Measurements from ENCODE around the gene KPNA1. TPM values are rescaled to one million over a fixed set of nuclear protein-coding genes. Genes with fewer than 3 reads are reported as not detected.

The KPNA1 gene
- total RNA-seq, 4 donors from 2014 or later = 8.6 to 108 (median 30.2) TPM

GRCh38 chr3:122421836-122422235 lies 92.9 kb downstream of the KPNA1 start:
- intact Hi-C loops (cut with DNase I; ENCODE audit: low total_unique reads) (no loop called here), in situ Hi-C loops (cut with MboI; ENCODE audit: low pct_ligation_motif_present in 1 of 4, low pct_unique_long_range_greater_than_20kb in 1 of 4, low sequenced_read_pairs in 3 of 4) (loop anchor here in 1 of 4 donors (25.0 kb wide), 1 partner anchor 265 kb away; the partner anchor contains the start of gene PARP14)
- WGBS, 2 donors (ENCODE audit: low coverage in 1 of 2) = 93% methylated on average over 2 of the region's 2 CpGs
- no peak for TF ChIP-seq POLR2AphosphoS5 (IDR thresholded peaks at IDR 0.05)
- no peak for TF ChIP-seq EP300 (IDR thresholded peaks at IDR 0.05; ENCODE audit: low read depth)
- TF ChIP-seq POLR2A (IDR thresholded peaks at IDR 0.05) = no peak
- TF ChIP-seq, protein P1, sequence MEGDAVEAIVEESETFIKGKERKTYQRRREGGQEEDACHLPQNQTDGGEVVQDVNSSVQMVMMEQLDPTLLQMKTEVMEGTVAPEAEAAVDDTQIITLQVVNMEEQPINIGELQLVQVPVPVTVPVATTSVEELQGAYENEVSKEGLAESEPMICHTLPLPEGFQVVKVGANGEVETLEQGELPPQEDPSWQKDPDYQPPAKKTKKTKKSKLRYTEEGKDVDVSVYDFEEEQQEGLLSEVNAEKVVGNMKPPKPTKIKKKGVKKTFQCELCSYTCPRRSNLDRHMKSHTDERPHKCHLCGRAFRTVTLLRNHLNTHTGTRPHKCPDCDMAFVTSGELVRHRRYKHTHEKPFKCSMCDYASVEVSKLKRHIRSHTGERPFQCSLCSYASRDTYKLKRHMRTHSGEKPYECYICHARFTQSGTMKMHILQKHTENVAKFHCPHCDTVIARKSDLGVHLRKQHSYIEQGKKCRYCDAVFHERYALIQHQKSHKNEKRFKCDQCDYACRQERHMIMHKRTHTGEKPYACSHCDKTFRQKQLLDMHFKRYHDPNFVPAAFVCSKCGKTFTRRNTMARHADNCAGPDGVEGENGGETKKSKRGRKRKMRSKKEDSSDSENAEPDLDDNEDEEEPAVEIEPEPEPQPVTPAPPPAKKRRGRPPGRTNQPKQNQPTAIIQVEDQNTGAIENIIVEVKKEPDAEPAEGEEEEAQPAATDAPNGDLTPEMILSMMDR (IDR thresholded peaks at IDR 0.05) = no peak
- DNase-seq = no peak
- no peak overlapping the region for H3K27ac ChIP-seq
- no peaks in the 10 kb centered on the region for H3K9me3 ChIP-seq
- no peak overlapping the region for H3K4me3 ChIP-seq
- peaks cover 0 to 32% (median 7%) of the 10 kb centered on the region in 4 donors for H3K36me3 ChIP-seq
- peaks cover 6 to 10% (median 8%) of the 10 kb centered on the region in 4 donors for H3K4me1 ChIP-seq
- H3K27me3 ChIP-seq = no peaks in the 10 kb centered on the region

GRCh38 chr3:122421101-122421500 lies 93.6 kb downstream of the KPNA1 start:
- Histone ChIP-seq H3K4me1 (peaks cover 7 to 11% (median 9%) of the 10 kb centered on the region in 4 donors), H3K36me3 (peaks cover 0 to 25% (median 3%) of the 10 kb centered on the region in 4 donors), H3K4me3 (no peak overlapping the region), H3K27me3 (no peaks in the 10 kb centered on the region), H3K27ac (no peak overlapping the region), H3K9me3 (no peaks in the 10 kb centered on the region)
- intact Hi-C loops (cut with DNase I; ENCODE audit: low total_unique reads) (no loop called here), in situ Hi-C loops (cut with MboI; ENCODE audit: low pct_ligation_motif_present in 1 of 4, low pct_unique_long_range_greater_than_20kb in 1 of 4, low sequenced_read_pairs in 3 of 4) (loop anchor here in 1 of 4 donors (25.0 kb wide), 1 partner anchor 266 kb away; the partner anchor contains the start of gene PARP14)
- WGBS, 2 donors (ENCODE audit: low coverage in 1 of 2) = 91 to 100% methylated on average over 1 to 4 of the region's 4 CpGs
- TF ChIP-seq EP300 (IDR thresholded peaks at IDR 0.05; ENCODE audit: low read depth) (no peak), POLR2AphosphoS5 (IDR thresholded peaks at IDR 0.05) (no peak), POLR2A (IDR thresholded peaks at IDR 0.05) (no peak)
- TF ChIP-seq, protein P1 (IDR thresholded peaks at IDR 0.05) = no peak
- DNase-seq = no peak

GRCh38 chr3:122416966-122417365 lies 97.8 kb downstream of the KPNA1 start:
- 0 to 56% methylated on average over 1 to 14 of the region's 14 CpGs for WGBS, 2 donors (ENCODE audit: low coverage in 1 of 2)
- in situ Hi-C loops (cut with MboI; ENCODE audit: low pct_ligation_motif_present in 1 of 4, low pct_unique_long_range_greater_than_20kb in 1 of 4, low sequenced_read_pairs in 3 of 4) (loop anchor here in 1 of 4 donors (25.0 kb wide), 1 partner anchor 270 kb away; the partner anchor contains the start of gene PARP14), intact Hi-C loops (cut with DNase I; ENCODE audit: low total_unique reads) (no loop called here)
- Histone ChIP-seq H3K4me1 (peaks cover 7 to 36% (median 19%) of the 10 kb centered on the region in 4 donors), H3K9me3 (no peaks in the 10 kb centered on the region), H3K4me3 (peak overlapping the region; percentile 30 to 81 (median 60)), H3K36me3 (peaks cover 0 to under 1% (median 0%) of the 10 kb centered on the region in 4 donors), H3K27ac (peak overlapping the region; percentile 86 to 92 (median 90)), H3K27me3 (no peaks in the 10 kb centered on the region)
- DNase-seq = no peak
- TF ChIP-seq, protein P1 (IDR thresholded peaks at IDR 0.05) = peak in 1 of 5 experiments; percentile 10
- TF ChIP-seq POLR2A (IDR thresholded peaks at IDR 0.05) = no peak

DNA sequence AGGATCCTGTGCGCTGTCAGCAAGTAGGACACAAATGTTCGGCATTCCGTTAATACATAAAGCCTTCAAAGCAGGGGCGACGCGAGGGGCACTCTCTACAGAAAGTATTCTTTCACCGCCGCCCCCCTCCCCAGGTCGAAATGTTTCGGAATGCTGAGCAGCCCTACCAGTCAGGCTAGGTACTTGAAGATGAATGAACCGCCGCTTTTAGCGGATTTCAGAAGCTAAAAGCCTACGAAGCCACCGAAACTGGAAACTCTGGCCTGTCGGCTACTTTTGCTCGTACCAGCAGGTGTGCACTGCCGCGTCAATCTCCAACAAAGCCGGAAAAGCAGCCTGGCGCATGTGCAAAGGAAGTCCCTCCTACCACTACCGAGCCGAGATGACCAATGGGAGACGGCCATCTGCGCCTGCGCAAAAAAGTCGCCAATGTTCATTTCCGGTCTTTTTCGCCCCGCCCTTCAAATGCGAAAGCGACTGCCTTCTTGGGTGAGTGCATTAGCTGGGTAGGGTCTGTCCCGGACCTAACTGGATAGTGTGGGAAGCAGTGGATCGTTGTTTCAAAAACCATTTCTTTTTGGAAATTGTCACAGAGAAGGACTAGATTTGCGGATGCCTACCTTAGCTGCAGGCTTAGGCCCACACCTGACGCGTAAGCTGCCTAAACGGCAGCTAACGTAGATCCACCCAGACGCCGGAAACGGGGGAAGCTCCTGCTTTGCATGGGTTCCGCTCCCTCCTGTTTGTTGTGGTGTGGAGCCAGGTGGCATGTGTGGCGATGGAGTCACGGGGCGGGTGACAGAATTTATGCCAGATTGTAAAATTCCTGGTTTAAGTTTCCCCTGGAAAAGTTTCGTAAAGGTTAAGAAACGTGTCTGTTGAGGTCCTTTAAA lies 98.7 kb downstream of the KPNA1 start, which contains the start of gene WDR5B:
Gene WDR5B, minus strand, starts transcription at position 301 of the 893 bp plus-strand sequence. CDS start 534 bp downstream, outside the sequence.
- TF ChIP-seq, protein P1 (IDR thresholded peaks at IDR 0.05) = peak in 3 of 5 experiments; percentile 18 to 39 (median 23)
- TF ChIP-seq EP300 (IDR thresholded peaks at IDR 0.05; ENCODE audit: low read depth) (no peak), POLR2AphosphoS5 (IDR thresholded peaks at IDR 0.05) (peak; percentile 85 to 93 (median 91)), POLR2A (IDR thresholded peaks at IDR 0.05) (peak; percentile 88)
- H3K4me1 ChIP-seq = peaks cover 7 to 36% (median 19%) of the 10 kb centered on the region in 4 donors
- no peaks in the 10 kb centered on the region for H3K27me3 ChIP-seq
- H3K4me3 ChIP-seq = peak within 1 kb of the TSS; percentile 54 to 81 (median 67)
- DNase-seq = peak; percentile 99
- in situ Hi-C loops (cut with MboI; ENCODE audit: low pct_ligation_motif_present in 1 of 4, low pct_unique_long_range_greater_than_20kb in 1 of 4, low sequenced_read_pairs in 3 of 4) (loop anchor here in 1 of 4 donors (25.0 kb wide), 1 partner anchor 271 kb away; the partner anchor contains the start of gene PARP14), intact Hi-C loops (cut with DNase I; ENCODE audit: low total_unique reads) (no loop called here)
- no peaks in the 10 kb centered on the region for H3K9me3 ChIP-seq
- 0% methylated on average over 1 to 48 of the region's 48 CpGs for WGBS, 2 donors (ENCODE audit: low coverage in 1 of 2)
- H3K27ac ChIP-seq = peak within 1 kb of the TSS; percentile 86 to 92 (median 90)
- peaks cover 0 to 7% (median 0%) of the 10 kb centered on the region in 4 donors for H3K36me3 ChIP-seq

All from transverse colon (tissue), 4 donors.